GM20431 (cell line): ENCODE measurements around the gene RAET1E.
"Not testable (repeated sequence)": the region's sequence is repeated elsewhere in the genome, so short reads cannot be mapped to it uniquely, and the experiment has no call there.

Experiments used
- in situ Hi-C: fragments of 300-500 bp; cut with MseI, MboI; formaldehyde crosslinking; loops from one replicate; pipeline ENCODE4 v1.15.0; 2020; ENCODE audit warnings: low sequenced_read_pairs; ENCODE audit not compliant: unreplicated experiment

Gene RAET1E

DNA sequence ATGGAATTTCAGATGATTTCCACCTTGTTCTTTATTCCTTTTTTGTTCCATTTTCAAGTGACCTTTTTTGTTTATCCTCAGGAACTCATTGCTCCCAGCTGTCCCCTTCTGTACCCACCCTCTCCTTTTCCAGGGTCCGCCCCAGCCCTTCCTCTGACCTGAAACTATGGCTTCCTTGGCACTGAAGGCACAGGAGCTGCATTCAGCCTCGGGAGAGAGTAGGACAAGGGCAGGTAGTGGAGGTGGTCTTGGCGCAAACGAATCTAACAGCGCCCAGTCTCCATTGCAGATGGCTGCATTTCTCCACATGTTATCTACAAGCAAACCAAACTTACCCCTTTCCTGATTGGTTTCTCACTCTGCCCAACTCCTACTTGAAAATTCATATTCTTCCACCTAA, 35.1 kb upstream of the RAET1E start:
- in situ Hi-C loops: loop anchor here (10.0 kb wide), 1 partner anchor 82 kb away; no protein-coding TSS in a partner anchor

DNA sequence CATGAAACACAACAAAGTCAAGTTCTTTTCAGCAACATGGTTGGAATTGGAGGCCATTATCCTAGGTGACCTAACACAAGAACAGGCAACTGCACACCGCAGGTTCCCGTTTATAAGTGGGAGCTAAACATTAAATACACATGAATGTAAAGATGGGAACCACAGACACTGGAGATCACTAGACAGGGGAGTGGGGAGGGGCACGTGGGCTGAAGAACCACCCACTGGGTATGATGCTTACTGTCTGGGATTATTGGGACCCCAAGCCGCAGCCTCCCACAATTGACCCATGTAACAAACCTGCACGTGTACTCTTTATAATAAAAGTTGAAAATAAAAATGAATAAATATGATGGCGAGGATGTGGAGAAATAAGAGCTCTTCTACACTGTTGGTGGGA, 33.6 kb upstream of the RAET1E start:
- in situ Hi-C loops: loop anchor here (10.0 kb wide), 1 partner anchor 83 kb away; no protein-coding TSS in a partner anchor

DNA sequence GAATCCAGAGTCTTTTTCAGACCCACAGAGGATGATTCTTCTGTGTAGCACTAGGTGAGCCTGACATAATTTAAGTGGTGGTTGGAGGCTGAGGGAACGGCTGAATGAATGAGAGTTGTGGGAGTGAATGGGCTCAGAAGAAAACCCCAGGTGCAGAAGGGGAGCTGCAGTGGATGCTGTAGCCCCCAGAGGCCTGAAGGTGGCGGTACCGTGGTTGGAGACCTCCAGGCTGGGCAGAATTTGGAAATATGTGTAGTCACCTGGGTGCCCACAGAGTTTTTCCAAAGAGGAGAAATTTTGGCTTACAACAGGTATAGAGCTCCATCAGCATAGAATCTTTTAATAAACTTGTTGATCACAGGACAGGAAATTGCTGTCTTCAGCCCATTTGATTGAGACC, 31.5 kb upstream of the RAET1E start:
- in situ Hi-C loops: loop anchor here (10.0 kb wide), 1 partner anchor 95 kb away; no protein-coding TSS in a partner anchor

DNA sequence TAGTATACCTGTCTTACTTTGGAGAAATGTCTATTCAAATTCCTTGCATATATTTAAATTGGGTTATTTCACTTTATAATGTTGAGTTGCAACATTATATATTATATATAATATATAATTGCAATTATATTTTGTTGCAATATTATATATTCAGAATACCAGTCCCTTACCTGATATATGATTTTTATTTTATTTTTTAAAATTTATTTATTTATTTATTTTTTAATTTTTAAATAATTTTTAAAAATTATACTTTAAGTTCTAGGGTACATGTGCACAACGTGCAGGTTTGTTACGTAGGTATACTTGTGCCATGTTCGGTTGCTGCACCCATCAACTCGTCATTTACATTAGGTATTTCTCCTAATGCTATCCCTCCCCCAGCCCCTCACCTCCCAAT, 29.1 kb upstream of the RAET1E start:
- in situ Hi-C loops: loop anchor here (10.0 kb wide), 1 partner anchor 92 kb away; no protein-coding TSS in a partner anchor

DNA sequence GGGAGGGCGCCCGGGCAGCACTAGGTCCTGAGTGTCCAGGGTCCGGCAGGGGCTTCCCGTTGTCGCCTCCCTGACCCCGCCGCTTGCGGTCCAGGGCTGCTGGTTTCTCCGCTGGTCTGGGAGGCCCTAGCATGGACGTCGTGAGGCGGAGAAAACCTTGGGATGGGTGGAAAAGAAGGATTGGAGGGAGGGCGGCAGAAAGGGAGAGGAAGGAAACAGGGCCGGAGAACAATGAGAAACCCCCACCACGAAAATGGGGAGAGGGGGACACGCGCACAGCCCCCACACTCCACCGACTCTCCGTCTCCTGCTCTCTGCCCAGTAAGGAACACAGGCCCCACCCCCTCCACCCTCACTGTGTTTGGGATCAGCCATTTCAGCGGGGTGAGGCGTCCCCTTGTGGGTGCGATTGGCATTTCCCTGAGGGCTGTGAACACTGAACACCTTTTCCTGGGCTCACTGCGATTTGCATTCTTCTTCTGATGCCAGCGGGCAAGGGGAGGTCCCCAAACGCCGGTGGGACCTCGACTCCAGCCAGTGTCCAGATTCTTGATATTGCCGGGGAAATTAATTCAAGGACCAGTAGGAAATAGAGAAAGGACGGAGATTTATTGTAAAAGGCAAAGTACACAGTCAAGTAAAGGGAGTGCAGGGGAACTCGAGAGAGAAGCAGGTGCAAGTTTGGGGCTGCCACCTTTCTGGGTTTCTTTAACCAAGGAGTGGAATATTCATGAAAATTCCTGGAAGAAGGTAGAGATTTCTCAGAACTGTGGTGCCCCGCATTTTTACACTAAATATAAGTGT, 28.3 kb upstream of the RAET1E start:
- in situ Hi-C loops: loop anchor here (10.0 kb wide), 1 partner anchor 91 kb away; no protein-coding TSS in a partner anchor

DNA sequence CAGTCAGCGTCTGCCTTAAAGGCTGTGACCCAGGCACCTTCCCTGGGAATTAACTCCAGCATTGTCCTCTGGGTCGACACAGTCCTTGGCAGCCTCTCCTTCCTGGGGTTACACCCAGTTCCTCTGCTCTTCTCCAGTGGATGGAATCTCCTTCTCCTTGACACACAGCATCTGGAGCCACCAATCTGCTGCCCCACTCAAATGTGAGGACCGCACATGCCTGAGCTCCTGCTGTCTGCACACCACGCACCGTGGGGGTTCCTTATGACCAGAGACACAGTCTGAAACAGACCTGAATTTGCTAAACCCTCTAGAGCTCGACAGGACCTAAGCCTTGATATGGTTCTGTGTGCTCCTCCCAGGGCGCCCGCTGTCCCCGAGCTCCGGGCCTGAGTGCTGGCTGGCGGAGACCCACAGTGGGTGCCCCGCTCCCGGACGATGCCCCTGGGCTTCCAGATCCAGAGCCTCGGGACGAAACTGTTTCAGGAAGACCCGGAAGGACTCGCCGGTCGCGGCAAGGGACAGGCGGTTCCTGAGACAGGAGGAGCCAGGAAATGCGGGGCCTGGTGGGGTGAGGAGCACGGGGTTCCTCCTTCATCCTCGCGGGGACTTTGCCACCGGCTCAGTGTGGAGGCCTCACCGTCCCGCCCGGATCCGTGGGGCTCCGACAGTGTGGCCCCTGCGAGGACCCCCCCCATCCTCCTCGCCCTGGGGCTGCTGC, 27.5 kb upstream of the RAET1E start:
- in situ Hi-C loops: loop anchor here (10.0 kb wide), 1 partner anchor 91 kb away; no protein-coding TSS in a partner anchor

DNA sequence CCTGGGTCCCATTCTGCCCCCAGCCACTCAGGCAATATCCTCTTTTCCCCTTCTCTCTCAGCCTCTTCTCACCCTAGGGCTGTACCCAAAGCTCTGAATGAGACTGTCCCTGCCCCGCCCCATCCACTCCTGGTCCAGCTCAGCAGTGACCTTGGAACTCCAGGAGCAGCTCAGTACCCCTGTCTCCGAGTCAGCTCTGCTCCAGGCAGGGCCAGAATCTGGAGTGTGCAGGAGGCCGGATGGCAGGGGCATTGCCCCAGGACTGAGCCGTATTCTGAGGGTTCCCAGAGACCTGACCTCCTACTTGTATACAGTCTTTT, 27.0 kb upstream of the RAET1E start:
- in situ Hi-C loops: loop anchor here (10.0 kb wide), 1 partner anchor 90 kb away; no protein-coding TSS in a partner anchor

DNA sequence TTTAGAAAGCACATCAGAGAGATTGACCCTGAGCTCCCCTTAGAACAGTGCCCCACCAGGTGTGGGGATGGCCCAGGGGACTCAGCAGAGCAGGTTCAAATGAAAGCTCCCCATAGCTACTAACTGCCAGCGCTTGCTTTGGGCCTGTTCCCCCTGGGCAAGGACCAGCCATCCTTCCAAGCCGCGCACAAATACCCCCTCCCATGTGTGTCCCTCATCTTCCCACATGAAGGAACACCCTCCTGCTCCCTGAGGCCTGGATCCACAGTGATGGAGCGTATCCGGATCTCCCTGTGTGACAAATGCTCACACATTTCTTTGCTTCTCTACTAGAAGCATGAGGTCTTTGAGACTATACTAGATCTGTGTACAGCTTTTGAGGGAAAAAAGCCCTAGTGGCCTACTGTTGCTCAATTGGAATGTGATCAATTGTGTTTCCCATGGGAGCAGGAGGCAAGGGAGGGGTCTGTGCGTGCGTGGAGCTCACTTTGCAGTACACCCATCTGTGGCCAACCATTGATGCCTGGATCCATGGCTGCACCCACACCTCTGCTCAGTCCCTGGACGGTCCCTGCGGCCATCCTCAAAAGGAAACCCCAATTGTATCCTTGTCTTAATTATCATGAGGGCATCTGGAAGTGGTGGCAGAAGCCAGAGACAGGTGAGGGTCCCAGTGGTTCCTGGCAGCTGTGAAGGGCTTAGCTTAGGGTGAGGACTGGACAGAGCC, 26.5 kb upstream of the RAET1E start:
- in situ Hi-C loops: loop anchor here (10.0 kb wide), 1 partner anchor 90 kb away; no protein-coding TSS in a partner anchor

DNA sequence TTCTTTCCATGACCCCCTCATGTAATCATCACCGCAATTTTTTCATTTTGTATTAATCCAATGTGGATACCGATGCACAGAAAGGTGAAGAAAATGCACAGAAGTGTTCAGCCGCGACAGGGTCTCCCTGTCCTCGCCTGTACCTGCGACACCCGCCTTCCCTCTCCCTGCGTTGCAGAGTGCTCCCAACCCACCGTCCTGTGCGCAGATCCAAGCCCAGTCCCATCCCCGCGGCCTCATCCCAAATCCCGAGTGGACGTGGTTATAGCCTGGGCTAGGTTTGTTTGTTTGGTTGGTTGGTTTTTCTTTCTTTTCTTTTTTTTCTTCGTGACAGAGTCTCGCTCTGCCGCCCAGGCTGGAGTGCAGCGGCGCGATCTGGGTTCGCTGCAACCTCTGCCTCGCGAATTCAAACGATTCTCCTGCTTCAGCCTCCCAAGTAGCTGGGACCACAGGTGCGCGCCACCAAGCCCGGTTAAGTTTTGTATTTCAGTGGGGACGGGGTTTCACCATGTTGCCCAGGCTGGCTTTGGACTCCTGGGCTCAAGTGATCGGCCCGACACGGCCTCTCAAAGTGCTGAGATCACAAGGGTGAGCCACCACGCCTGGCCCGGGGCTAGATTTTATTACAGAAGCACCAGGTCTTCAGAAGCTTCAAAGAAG, 25.5 kb upstream of the RAET1E start:
- in situ Hi-C loops: loop anchor here (10.0 kb wide), 1 partner anchor 89 kb away; no protein-coding TSS in a partner anchor

DNA sequence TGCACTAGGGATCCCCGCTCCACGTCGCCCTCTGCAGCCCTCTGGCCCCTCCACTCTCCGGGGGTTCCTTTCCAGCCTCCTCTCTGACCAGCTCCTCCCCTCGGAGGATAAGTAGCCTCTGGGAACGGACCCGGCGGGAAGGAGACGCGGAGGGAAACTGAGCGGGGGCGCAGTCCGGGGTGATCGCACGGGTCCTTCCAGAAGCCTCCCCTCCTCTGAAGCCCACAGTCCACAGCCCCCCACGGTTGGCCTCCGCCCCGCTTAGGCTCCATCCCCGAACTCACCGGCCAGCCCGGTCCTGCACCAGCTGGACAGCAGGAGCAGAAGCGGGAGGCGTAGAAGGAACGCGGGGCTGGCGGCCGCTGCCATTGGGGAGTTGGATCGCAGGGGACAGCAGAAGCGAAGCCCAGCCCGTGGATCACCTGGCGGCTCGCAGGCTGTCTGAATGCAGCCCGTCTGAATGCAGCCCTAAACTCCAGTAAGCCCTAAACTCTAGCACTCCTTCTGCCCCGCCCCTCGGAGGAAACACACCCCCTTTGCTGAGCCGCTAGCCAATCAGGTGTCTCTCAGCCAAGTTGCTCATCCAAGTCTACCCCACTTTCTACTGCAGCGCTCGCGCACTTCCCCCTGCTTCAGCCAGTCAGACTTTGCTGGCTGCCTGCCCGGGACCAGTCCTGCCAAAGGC, 24.9 kb upstream of the RAET1E start, which contains the start of gene RAET1G:
Gene RAET1G (minus strand): TSS at position 480 of the 685 bp plus-strand sequence. CDS start 111 bp downstream, at position 369.
- in situ Hi-C loops: loop anchor here (10.0 kb wide), 1 partner anchor 88 kb away; no protein-coding TSS in a partner anchor

DNA sequence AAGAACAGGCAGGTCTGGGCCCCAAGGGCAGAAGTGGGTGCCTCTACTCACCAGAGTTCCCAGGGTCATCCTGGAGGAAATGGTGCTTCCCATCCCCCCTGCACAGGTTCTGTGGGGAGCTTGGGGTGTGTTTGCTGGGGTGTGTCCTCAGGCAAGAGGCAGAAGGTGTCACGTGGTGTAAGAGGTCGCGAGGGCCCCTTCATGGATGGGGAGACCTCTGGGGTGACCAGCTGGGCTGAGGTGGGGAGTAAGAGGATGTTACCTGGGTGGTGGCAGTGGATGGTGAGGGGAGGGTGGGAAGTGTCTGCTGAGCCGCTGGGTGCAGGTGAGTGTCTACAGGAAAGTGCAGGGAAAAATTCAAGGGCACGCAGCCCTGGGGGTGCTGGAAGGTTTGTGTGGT, 24.2 kb upstream of the RAET1E start:
- in situ Hi-C loops: loop anchor here (10.0 kb wide), 1 partner anchor 87 kb away; no protein-coding TSS in a partner anchor

DNA sequence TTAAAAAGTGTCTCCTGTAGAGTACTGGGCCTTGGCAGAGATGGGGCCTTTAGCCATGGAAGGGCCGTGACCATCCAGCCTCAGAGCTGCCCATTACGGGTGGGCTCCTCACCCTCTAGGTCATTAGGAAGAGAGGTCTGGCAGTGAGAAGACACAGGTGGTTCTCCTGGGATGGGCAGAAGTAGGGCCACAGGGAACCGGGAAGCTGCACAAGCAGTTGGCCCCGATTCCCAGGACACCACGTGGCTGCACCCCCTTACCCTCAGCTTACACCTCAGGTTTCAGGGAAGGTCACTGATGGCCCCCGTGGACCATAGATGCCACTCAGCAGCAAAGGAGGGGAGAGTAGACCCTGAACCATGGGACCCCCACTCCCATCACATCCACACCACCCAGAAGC, 23.4 kb upstream of the RAET1E start:
- in situ Hi-C loops: loop anchor here (10.0 kb wide), 1 partner anchor 87 kb away; no protein-coding TSS in a partner anchor

DNA sequence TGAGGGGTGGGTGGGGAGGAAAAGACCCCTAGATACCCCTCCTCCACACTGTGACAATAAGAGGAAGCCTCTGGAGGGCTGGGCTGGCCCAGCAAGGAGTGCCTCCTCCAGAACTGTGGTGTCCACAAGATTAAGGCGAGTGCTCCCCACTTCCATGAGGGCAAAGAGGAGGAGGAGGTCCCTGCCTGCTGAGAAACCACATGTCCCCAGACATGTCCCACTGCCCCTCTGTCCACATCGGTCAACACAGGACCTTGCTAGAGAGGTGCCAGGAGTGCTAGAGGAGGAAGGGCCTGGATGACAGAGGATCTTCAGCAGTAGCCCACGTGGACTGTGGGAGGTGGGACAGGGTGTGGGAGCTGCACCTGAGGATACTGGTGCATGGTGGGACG, 21.9 kb upstream of the RAET1E start:
- in situ Hi-C loops: loop anchor here (10.0 kb wide), 1 partner anchor 85 kb away; no protein-coding TSS in a partner anchor

DNA sequence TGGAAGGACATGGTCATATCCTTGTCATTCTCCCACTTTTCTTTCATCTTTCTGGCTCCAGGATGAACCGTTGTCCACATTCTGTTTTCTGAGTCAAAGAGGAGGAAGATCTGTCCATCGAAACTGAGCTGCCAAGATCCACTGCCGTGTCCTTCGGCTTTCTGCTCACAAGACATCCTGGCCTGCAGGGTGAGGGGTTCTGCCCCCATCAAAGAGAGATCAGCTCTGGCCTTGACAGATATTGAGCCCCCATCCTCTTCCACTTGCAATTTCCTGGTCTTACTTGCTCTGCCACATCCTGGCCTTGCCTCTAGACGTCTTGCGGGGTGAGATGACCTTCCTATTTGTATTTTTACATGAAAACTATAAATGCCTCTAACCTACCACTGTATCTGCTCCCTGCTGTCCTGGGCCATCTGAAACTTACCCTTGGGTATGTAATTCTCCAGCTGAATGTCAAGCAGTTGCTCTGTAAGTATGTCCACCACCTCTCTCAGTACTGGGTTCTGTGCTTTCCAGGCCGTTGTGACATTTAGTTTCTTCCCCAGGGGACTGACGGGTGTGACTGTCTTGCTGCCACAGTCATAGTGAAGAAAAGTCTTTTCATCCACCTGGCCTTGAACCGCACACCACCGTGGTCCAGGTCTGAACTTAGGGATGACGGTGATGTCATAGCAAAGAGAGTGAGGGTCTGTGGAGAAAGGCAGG, 21.4 kb upstream of the RAET1E start:
- in situ Hi-C loops: not testable (repeated sequence)

DNA sequence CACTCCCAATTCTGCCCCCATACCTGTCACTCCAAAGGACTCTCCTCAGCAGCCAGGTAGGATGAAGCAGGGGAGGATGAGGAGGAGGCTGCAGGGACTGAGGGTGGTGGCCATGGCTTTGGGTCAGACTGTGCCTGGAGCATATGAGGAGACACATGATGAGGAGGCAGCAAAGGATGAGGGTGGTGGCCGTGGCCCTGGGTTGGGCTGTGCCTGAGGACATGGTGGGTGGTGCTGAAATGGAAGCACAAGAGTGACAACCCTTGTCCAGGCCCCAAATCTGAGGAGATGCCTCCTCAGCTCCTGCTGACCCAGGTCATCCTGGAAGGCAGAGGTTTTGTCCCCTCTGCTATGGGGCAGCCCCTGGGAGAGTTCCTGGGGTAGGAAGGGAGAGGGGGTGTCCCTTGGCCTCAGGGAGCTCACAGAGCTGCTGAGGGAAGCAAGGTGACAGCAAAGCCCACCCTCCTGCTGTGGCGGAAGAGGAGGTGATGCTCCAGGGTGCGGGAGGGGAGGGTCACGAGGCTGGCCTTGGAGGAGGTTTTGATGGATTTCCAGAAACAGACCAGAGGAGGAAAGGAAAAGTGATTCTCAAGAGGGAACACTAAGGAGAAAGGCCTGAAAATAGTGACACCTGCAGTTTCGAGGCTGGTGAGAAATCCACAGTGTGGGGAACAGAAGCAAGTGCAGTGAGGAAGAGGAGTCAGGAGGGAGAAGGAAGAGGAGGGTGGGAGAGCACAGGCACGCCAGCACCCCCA, 20.4 kb upstream of the RAET1E start:
- in situ Hi-C loops: no loop called here

DNA sequence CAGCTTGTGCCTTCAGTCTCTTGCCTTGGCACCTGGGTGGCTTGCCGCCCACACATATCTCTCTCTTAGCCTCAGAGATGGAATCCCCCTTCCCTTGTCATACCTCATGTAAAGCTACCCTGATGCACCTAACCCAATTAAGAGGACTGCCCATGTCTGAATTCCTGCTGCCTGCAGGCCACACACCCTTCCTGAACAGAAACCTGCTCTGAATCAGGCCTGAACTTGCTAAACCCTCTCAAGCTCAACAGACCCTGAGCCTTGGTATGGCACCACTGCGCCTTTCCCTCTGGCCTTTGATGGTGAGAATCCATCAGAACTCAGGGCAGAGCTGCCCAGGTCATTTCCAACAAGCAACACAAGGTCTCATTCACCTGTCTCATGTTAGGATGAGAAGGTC, 19.8 kb upstream of the RAET1E start:
- in situ Hi-C loops: no loop called here

DNA sequence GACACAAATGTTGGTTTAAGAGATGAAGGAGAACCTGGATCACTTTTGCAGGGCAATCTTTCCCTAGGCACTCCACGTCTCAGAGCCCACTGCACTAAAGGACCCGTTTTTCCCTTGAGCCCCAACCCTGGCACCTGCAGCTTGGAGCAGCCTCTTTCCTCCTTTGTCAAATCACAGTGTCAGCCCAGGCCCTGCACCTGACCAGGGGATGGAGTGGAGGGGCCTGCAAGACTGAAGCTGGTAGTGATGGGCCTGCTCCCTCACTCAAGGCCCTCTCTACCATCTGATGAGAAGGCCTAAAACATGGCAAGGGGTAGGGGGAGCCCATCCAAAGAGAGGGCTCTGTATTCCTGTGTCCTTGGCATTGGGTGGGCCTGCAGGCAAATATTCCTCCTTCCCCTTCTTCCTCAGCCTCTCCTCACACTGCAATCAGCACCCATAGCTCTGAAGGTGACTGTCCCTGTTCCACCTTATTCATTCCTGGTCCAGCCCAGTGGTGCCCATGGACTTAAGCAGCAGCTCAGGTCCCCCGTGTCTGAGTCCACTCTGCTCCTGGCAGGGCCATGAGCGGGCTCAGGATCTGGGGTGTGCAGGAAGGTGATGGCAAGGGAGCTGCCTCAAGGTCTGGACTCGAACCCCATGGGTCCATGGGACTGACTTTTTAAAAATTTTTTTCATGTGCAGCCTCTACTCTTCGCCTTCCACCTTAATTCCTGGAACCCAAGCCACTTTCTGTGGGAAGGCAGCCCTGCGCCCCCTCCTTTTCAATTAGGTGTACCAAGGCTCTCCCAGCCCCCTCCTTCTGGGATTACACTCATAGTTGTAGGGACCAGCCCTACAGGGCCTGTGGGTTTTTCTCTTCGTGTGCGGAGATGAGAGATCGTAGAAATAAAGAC, 18.3 kb upstream of the RAET1E start:
- in situ Hi-C loops: no loop called here
